NCI-H524 (cell line): Measurements from ENCODE around the gene MTSS2.
A peak's percentile ranks its signal among the peaks of the same experiment; 100 is the strongest.

Experiments
- DNase-seq, 2 experiments: peaks; one replicate each; lab custom pipeline; 2025; lab: John Stamatoyannopoulos, UW

Gene MTSS2

GRCh38 chr16:70686376-70687101 is 686 bp upstream of the MTSS2 start:
- DNase-seq, result peak; percentile 80 to 88

GRCh38 chr16:70685061-70685937 is 554 bp downstream of the MTSS2 start:
- DNase-seq, result peak in 1 of 2 experiments; percentile 33

GRCh38 chr16:70684146-70685060 is 1.4 kb downstream of the MTSS2 start:
- no peak for DNase-seq

GRCh38 chr16:70683146-70683944 is 2.5 kb downstream of the MTSS2 start:
- no peak for DNase-seq

- no peak for DNase-seq
Measured at GRCh38 chr16:70682239-70683145, 3.4 kb downstream of the MTSS2 start.

- DNase-seq, result no peak
Measured at GRCh38 chr16:70681382-70682238, 4.2 kb downstream of the MTSS2 start.

GRCh38 chr16:70680495-70681381 is 5.1 kb downstream of the MTSS2 start:
- DNase-seq, result no peak

- DNase-seq, result no peak
Measured at GRCh38 chr16:70679671-70680494, 6.0 kb downstream of the MTSS2 start.

- DNase-seq, result no peak
Measured at GRCh38 chr16:70678898-70679670, 6.8 kb downstream of the MTSS2 start.

- no peak for DNase-seq
Measured at GRCh38 chr16:70678121-70678897, 7.5 kb downstream of the MTSS2 start.

- DNase-seq, result no peak
Measured at GRCh38 chr16:70677499-70678120, 8.2 kb downstream of the MTSS2 start.

GRCh38 chr16:70676675-70677498 is 9.0 kb downstream of the MTSS2 start:
- no peak for DNase-seq

GRCh38 chr16:70675851-70676513 is 9.9 kb downstream of the MTSS2 start:
- no peak for DNase-seq
